Pancreas (tissue), 10 donors: ENCODE results near the gene ERMP1. TPM values are rescaled to one million over a fixed set of nuclear protein-coding genes. Genes with fewer than 3 reads are reported as not detected.

ENCODE experiments used
- ATAC-seq, 4 donors: fragments of 200-7000 bp; cut with Tn5 transposase; one replicate each; pipeline versions ENCODE4 v1.8.0 to v1.9.1; 2020; ENCODE audit warnings: mild to moderate bottlenecking in 4 of 4, moderate library complexity in 4 of 4
- DNase-seq, 6 donors: peaks; one replicate each; pipeline ENCODE4 v3.0.0-alpha.2; 2020
- FAIRE-seq: peaks from 2 replicates; lab custom pipeline; 2012; peaks lifted over from hg19 to GRCh38; lab: Jason Lieb, UNC
- H3K27ac ChIP-seq, 4 donors: fragments of 200-600 bp; sonication (generic); 1 replicate in 3 of 4; 2 replicates in 1 of 4; pipeline versions ENCODE4 v1.5.0 to v1.8.0; 2020
- H3K27me3 ChIP-seq, 4 donors: fragments of 200-600 bp; one replicate each; pipeline ENCODE4 v1.8.0; 2021
- H3K36me3 ChIP-seq, 3 donors: fragments of 200-600 bp; sonication (generic) in 1 of 3; one replicate each; pipeline versions ENCODE4 v1.5.0 to v1.8.0; 2020 to 2021
- H3K4me1 ChIP-seq, 3 donors: fragments of 200-600 bp; one replicate each; pipeline ENCODE4 v1.8.0; 2021
- H3K4me3 ChIP-seq, 4 donors: fragments of 200-600 bp; sonication (generic) in 2 of 4; one replicate each; pipeline versions ENCODE4 v1.5.0 to v1.8.0; 2020 to 2021
- H3K9me3 ChIP-seq, 4 donors: fragments of 200-600 bp; one replicate each; pipeline ENCODE4 v1.8.0; 2021
- WGBS, 2 donors: extraction: QIAGEN DNeasy Blood & Tissue Kit; methylation state at CpG; one replicate each; pipeline ENCODE4 v1.1.7; 2013; 5-methylcytosine and 5-hydroxymethylcytosine counted together
- intact Hi-C, 3 donors: fragments of 100-400 bp; cut with DNase I; formaldehyde crosslinking; loops; one replicate each; pipeline versions ENCODE4 v1.11.1 to v1.14.2; 2022
- polyA plus RNA-seq, 2 donors: library from polyadenylated mRNA; stranded (reverse); fragments of 200-250 nt; gene quantifications; one replicate each; pipeline ENCODE4 v1.2.3, GENCODE V29; 2013
- total RNA-seq, 6 donors: library from RNA; stranded (reverse); fragmentation: NEBNext Ultra II Directional in 4 of 6; extraction: Animal tissue kit (Norgen Biotek cat#: 25700) in 4 of 6; gene quantifications; one replicate each; pipeline versions ENCODE4 v1.2.1 to v1.2.4, GENCODE V29; 2021 to 2023
- TF ChIP-seq, protein P1 (sequence below), 4 donors: fragments of 200-600 bp; sonication (generic) in 3 of 4; IDR thresholded peaks; one replicate each; pipeline versions ENCODE4 v1.5.0 to v1.8.0; 2021; ENCODE audit warnings: antibody characterized with exemption in 4 of 4
- donor health status: healthy with polysubstance abuse.
- donor health status: DM: no; HTN: no; CAD: no; lungs with moderate emphysema.
- donor health status: DM: no; HTN: no; CAD: no.
- donor health status: control.
- donor health status: control.
- donor health status: Bipolar disorder and iron deficiency.
- donor health status: DM: yes; HTN: yes; CAD: no.
- donor health status: DM: no; HTN: no; CAD: no.
- donor health status: DM: no; HTN: no; CAD: no.
- donor health status: DM: yes; HTN: yes; CAD: no.

The ERMP1 gene
- total and polyA plus RNA-seq, 8 donors: 2.1 to 15.5 (median 7.7) TPM

- DNase-seq: no peak
- 92 to 97% methylated on average over 3 of the region's 3 CpGs for WGBS, 2 donors
- Histone ChIP-seq H3K36me3 (peaks cover 0 to 26% (median 0%) of the 10 kb centered on the region in 3 donors), H3K9me3 (no peaks in the 10 kb centered on the region), H3K4me3 (no peak overlapping the region), H3K27me3 (no peaks in the 10 kb centered on the region), H3K27ac (no peak overlapping the region), H3K4me1 (no peaks in the 10 kb centered on the region)
- intact Hi-C loops: no loop called here
- no peak for ATAC-seq
- TF ChIP-seq, protein P1, sequence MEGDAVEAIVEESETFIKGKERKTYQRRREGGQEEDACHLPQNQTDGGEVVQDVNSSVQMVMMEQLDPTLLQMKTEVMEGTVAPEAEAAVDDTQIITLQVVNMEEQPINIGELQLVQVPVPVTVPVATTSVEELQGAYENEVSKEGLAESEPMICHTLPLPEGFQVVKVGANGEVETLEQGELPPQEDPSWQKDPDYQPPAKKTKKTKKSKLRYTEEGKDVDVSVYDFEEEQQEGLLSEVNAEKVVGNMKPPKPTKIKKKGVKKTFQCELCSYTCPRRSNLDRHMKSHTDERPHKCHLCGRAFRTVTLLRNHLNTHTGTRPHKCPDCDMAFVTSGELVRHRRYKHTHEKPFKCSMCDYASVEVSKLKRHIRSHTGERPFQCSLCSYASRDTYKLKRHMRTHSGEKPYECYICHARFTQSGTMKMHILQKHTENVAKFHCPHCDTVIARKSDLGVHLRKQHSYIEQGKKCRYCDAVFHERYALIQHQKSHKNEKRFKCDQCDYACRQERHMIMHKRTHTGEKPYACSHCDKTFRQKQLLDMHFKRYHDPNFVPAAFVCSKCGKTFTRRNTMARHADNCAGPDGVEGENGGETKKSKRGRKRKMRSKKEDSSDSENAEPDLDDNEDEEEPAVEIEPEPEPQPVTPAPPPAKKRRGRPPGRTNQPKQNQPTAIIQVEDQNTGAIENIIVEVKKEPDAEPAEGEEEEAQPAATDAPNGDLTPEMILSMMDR (IDR thresholded peaks at IDR 0.05): no peak
- FAIRE-seq: no peak
Measured at GRCh38 chr9:5743109-5743508, 89.8 kb downstream of the ERMP1 start.

DNA sequence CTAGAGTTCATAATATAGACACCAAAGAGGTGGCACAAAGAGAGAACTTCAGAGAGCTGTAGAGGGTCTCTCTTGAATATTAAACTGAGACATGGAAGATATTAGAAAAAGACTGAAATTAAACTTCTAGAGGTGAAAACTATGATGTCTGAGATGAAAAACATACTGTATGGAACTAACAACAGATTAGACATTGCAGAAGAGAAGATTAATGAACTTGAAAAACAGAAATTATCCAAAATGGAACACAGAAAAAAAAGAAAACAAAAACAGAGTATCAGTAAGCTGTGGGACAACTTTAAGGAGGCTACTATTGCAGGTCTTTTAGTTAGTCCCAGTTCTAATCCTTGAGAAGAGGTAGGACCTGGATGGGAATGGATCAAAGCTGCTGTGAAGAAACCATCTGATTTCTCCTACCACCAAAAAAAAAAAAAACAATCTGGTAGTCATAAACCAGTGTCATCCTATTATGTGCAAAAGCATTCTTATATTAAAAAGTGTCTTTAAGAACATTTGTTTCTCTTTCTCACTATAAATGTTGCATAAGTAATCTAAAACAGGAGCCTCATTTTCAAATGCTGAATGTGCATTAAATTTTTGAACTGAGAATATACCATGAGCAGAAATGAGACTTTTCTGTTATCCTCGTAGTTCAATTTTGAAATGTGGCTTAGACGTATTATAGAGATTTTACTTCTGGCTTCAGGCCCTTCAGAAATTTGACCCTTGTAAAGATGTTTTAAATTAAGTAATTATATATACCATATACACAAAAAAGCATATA, 96.2 kb downstream of the ERMP1 start:
- peaks cover 0 to 8% (median 0%) of the 10 kb centered on the region in 3 donors for H3K36me3 ChIP-seq
- TF ChIP-seq, protein P1 (IDR thresholded peaks at IDR 0.05): no peak
- FAIRE-seq: no peak

GRCh38 chr9:5735072-5735471, 97.8 kb downstream of the ERMP1 start:
- FAIRE-seq: no peak
- no peak for ATAC-seq
- no peaks in the 10 kb centered on the region for H3K27me3 ChIP-seq
- H3K36me3 ChIP-seq: peaks cover 0 to 4% (median 0%) of the 10 kb centered on the region in 3 donors
- WGBS, 2 donors: 48 to 57% methylated on average over 2 of the region's 2 CpGs
- H3K4me3 ChIP-seq: no peak overlapping the region
- H3K9me3 ChIP-seq: no peaks in the 10 kb centered on the region
- TF ChIP-seq, protein P1 (IDR thresholded peaks at IDR 0.05): no peak
- no peak overlapping the region for H3K27ac ChIP-seq
- intact Hi-C loops: no loop called here
- no peak for DNase-seq
- no peaks in the 10 kb centered on the region for H3K4me1 ChIP-seq

More for the DNA sequence above, 96.2 kb downstream of the ERMP1 start:
- no peak for DNase-seq
- no peak for ATAC-seq
- intact Hi-C loops: no loop called here
- Histone ChIP-seq H3K9me3 (no peaks in the 10 kb centered on the region), H3K4me3 (no peak overlapping the region), H3K27ac (no peak overlapping the region), H3K4me1 (no peaks in the 10 kb centered on the region), H3K27me3 (no peaks in the 10 kb centered on the region)
- WGBS, 2 donors: 44 to 48% methylated on average over 2 of the region's 2 CpGs

Other genes with a start within 250 kb of the ERMP1 start
- gene RIC1, start 204.0 kb downstream of the ERMP1 start, total RNA-seq: 10 to 100 TPM in 1 of 6 donors, 1 to 10 TPM in 5; 7.0 to 11.8 (median 9.4) TPM
- gene RIC1, start 204.0 kb downstream of the ERMP1 start, polyA plus RNA-seq: 1 to 10 TPM; 2.9 to 4.2 TPM
- gene MLANA, start 57.8 kb upstream of the ERMP1 start, total RNA-seq: not detected
- not detected for gene MLANA, start 57.8 kb upstream of the ERMP1 start, polyA plus RNA-seq
- 1 to 10 TPM; 3.9 to 8.7 (median 5.1) TPM for gene RANBP6, start 182.5 kb upstream of the ERMP1 start, total RNA-seq
- 1 to 10 TPM; 2.9 to 9.4 TPM for gene RANBP6, start 182.5 kb upstream of the ERMP1 start, polyA plus RNA-seq